ENCODE measurements around the gene KIF9.
"Not testable (repeated sequence)": the region's sequence is repeated elsewhere in the genome, so short reads cannot be mapped to it uniquely, and the experiment has no call there.

DNA sequence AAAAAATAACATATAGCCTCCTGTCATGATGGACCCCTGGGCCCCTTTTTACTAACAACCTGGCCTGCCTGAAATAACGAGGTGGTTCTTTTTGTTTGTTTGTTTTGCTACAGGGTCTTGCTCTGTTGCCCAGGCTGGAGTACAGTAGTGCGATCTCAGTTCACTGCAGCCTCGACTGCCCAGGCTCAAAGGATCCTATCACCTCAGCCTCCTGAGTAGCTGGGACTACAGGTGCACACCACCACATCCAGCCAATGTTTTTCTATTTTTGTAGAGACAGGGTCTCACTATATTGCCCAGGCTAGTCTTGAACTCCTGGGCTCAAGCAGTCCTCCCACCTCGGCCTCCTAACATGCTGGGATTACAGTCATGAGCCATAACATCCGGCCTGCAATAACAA, 76.6 kb downstream of the KIF9 start:
- TF ChIP-seq, protein P1, sequence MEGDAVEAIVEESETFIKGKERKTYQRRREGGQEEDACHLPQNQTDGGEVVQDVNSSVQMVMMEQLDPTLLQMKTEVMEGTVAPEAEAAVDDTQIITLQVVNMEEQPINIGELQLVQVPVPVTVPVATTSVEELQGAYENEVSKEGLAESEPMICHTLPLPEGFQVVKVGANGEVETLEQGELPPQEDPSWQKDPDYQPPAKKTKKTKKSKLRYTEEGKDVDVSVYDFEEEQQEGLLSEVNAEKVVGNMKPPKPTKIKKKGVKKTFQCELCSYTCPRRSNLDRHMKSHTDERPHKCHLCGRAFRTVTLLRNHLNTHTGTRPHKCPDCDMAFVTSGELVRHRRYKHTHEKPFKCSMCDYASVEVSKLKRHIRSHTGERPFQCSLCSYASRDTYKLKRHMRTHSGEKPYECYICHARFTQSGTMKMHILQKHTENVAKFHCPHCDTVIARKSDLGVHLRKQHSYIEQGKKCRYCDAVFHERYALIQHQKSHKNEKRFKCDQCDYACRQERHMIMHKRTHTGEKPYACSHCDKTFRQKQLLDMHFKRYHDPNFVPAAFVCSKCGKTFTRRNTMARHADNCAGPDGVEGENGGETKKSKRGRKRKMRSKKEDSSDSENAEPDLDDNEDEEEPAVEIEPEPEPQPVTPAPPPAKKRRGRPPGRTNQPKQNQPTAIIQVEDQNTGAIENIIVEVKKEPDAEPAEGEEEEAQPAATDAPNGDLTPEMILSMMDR (IDR thresholded peaks at IDR 0.05) = not testable (repeated sequence)
- TF ChIP-seq REST (IDR thresholded peaks at IDR 0.05; ENCODE audit: insufficient read depth in 1 of 2, low read depth in 2 of 2, low read length in 1 of 2); POLR2AphosphoS5 (IDR thresholded peaks at IDR 0.05; ENCODE audit: low read depth, low read length); TCF7L2 (IDR thresholded peaks at IDR 0.05; ENCODE audit: low read depth, low read length): not testable (repeated sequence)
